NB4 (cell line): ENCODE results near the gene DLEC1.
A peak's percentile ranks its signal among the peaks of the same experiment; 100 is the strongest.

ENCODE experiments used
- TF ChIP-seq, protein P1 (sequence below): IDR thresholded peaks from 2 replicates; pipeline ENCODE4 v1.6.1; 2011; ENCODE audit warnings: low read depth, low read length
- TF ChIP-seq, protein P2 (sequence below): IDR thresholded peaks from one replicate; pipeline ENCODE4 v1.5.1; 2012; ENCODE audit warnings: low read depth, low read length

DNA sequence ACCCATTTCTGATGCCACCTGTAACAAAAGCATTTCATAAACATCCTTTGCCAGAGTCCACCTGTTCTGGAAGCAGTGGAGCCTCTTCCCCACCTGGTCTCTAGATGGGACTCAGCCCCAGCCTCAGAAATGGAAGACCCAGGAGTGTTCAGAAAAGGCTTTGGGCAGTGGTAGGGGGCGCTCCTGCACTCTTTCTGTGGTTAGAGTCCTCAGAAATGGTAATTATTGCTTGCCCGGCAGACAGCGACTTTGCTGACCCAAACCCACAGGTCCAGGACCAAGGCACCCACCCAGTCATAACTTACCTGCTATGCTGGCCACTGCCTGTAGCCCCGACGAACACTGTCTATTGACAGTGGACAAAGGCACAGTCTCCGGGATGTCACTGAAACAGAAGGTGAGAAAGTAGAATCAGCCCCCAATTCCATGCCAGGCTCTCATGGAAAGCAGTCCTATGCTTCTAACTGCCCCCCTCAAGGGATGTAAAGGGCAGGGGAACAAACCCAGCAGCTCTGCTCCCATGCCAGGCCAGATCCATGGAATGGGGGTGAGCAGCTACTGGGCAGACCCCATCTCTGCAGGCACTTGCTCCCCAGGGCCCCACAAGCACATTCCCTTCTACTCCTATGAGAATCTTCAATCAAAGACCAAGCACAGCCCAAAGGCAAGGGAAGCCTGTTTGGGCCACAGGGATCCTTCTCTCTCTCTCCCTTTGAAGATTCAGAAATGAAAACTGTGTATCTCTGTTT, 92.8 kb downstream of the DLEC1 start:
- TF ChIP-seq, protein P1, sequence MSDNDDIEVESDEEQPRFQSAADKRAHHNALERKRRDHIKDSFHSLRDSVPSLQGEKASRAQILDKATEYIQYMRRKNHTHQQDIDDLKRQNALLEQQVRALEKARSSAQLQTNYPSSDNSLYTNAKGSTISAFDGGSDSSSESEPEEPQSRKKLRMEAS: no peak
- TF ChIP-seq, protein P2, sequence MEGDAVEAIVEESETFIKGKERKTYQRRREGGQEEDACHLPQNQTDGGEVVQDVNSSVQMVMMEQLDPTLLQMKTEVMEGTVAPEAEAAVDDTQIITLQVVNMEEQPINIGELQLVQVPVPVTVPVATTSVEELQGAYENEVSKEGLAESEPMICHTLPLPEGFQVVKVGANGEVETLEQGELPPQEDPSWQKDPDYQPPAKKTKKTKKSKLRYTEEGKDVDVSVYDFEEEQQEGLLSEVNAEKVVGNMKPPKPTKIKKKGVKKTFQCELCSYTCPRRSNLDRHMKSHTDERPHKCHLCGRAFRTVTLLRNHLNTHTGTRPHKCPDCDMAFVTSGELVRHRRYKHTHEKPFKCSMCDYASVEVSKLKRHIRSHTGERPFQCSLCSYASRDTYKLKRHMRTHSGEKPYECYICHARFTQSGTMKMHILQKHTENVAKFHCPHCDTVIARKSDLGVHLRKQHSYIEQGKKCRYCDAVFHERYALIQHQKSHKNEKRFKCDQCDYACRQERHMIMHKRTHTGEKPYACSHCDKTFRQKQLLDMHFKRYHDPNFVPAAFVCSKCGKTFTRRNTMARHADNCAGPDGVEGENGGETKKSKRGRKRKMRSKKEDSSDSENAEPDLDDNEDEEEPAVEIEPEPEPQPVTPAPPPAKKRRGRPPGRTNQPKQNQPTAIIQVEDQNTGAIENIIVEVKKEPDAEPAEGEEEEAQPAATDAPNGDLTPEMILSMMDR: peak; percentile 76
